Activated T-cell treated with anti-CD3 and anti-CD28 coated beads for 48 hours (primary cell): ENCODE data around the gene B4GALNT4.
"Not testable (repeated sequence)": the region's sequence is repeated elsewhere in the genome, so short reads cannot be mapped to it uniquely, and the experiment has no call there.

Experiments
- DNase-seq: peaks from one replicate; pipeline ENCODE4 v3.0.0-alpha.2; 2020; ENCODE audit warnings: low read depth

Gene B4GALNT4

GRCh38 chr11:422249-422656 lies 53.0 kb downstream of the B4GALNT4 start:
- no peak for DNase-seq

GRCh38 chr11:424232-424631 lies 54.9 kb downstream of the B4GALNT4 start:
- DNase-seq: no peak

GRCh38 chr11:424766-425165 lies 55.5 kb downstream of the B4GALNT4 start:
- DNase-seq: not testable (repeated sequence)

GRCh38 chr11:425301-425700 lies 56.0 kb downstream of the B4GALNT4 start:
- DNase-seq: no peak

GRCh38 chr11:426851-427250 lies 57.6 kb downstream of the B4GALNT4 start:
- no peak for DNase-seq

GRCh38 chr11:428295-428694 lies 59.0 kb downstream of the B4GALNT4 start:
- DNase-seq: no peak

- DNase-seq: no peak
Measured at GRCh38 chr11:429391-429790, 60.1 kb downstream of the B4GALNT4 start.

GRCh38 chr11:429931-430456 lies 60.7 kb downstream of the B4GALNT4 start:
- no peak for DNase-seq
